Measurements from ENCODE around the gene ATP6V0E2.

The ATP6V0E2 gene

GRCh38 chr7:149837564-149838223 is 36.1 kb upstream of the ATP6V0E2 start:
- in situ Hi-C loops (cut with HindIII; ENCODE audit: low pct_ligation_motif_present, low pct_unique_long_range_greater_than_20kb, low sequenced_read_pairs), result no loop called here
- DNase-seq, result no peak

- DNase-seq, result peak; percentile 99
- in situ Hi-C loops (cut with HindIII; ENCODE audit: low pct_ligation_motif_present, low pct_unique_long_range_greater_than_20kb, low sequenced_read_pairs), result no loop called here
Measured at GRCh38 chr7:149838224-149838991, 35.4 kb upstream of the ATP6V0E2 start, which contains the start of gene ZNF862. TSS of gene ZNF862 (plus strand) at chr7:149838375. CDS start at chr7:149838612, 237 bp downstream.

GRCh38 chr7:149838992-149839408 is 34.8 kb upstream of the ATP6V0E2 start:
- peak; percentile 56 for DNase-seq
- in situ Hi-C loops (cut with HindIII; ENCODE audit: low pct_ligation_motif_present, low pct_unique_long_range_greater_than_20kb, low sequenced_read_pairs), result no loop called here

GRCh38 chr7:149839933-149840332 is 33.8 kb upstream of the ATP6V0E2 start:
- in situ Hi-C loops (cut with HindIII; ENCODE audit: low pct_ligation_motif_present, low pct_unique_long_range_greater_than_20kb, low sequenced_read_pairs), result no loop called here
- no peak for DNase-seq

GRCh38 chr7:149843566-149843965 is 30.2 kb upstream of the ATP6V0E2 start:
- DNase-seq, result no peak
- in situ Hi-C loops (cut with HindIII; ENCODE audit: low pct_ligation_motif_present, low pct_unique_long_range_greater_than_20kb, low sequenced_read_pairs), result no loop called here

- no peak for DNase-seq
- in situ Hi-C loops (cut with HindIII; ENCODE audit: low pct_ligation_motif_present, low pct_unique_long_range_greater_than_20kb, low sequenced_read_pairs), result no loop called here
Measured at GRCh38 chr7:149844445-149844844, 29.3 kb upstream of the ATP6V0E2 start.

- no peak for DNase-seq
- in situ Hi-C loops (cut with HindIII; ENCODE audit: low pct_ligation_motif_present, low pct_unique_long_range_greater_than_20kb, low sequenced_read_pairs), result no loop called here
Measured at GRCh38 chr7:149845257-149845980, 28.4 kb upstream of the ATP6V0E2 start.

GRCh38 chr7:149846021-149846420 is 27.7 kb upstream of the ATP6V0E2 start:
- in situ Hi-C loops (cut with HindIII; ENCODE audit: low pct_ligation_motif_present, low pct_unique_long_range_greater_than_20kb, low sequenced_read_pairs), result no loop called here
- no peak for DNase-seq

GRCh38 chr7:149846436-149847046 is 27.2 kb upstream of the ATP6V0E2 start:
- DNase-seq, result no peak
- in situ Hi-C loops (cut with HindIII; ENCODE audit: low pct_ligation_motif_present, low pct_unique_long_range_greater_than_20kb, low sequenced_read_pairs), result no loop called here

- no peak for DNase-seq
- in situ Hi-C loops (cut with HindIII; ENCODE audit: low pct_ligation_motif_present, low pct_unique_long_range_greater_than_20kb, low sequenced_read_pairs), result no loop called here
Measured at GRCh38 chr7:149849174-149849573, 24.6 kb upstream of the ATP6V0E2 start.

GRCh38 chr7:149850007-149850594 is 23.7 kb upstream of the ATP6V0E2 start:
- no peak for DNase-seq
- in situ Hi-C loops (cut with HindIII; ENCODE audit: low pct_ligation_motif_present, low pct_unique_long_range_greater_than_20kb, low sequenced_read_pairs), result no loop called here

GRCh38 chr7:149850716-149851115 is 23.1 kb upstream of the ATP6V0E2 start:
- DNase-seq, result no peak
- in situ Hi-C loops (cut with HindIII; ENCODE audit: low pct_ligation_motif_present, low pct_unique_long_range_greater_than_20kb, low sequenced_read_pairs), result no loop called here

GRCh38 chr7:149851449-149851848 is 22.3 kb upstream of the ATP6V0E2 start:
- in situ Hi-C loops (cut with HindIII; ENCODE audit: low pct_ligation_motif_present, low pct_unique_long_range_greater_than_20kb, low sequenced_read_pairs), result no loop called here
- DNase-seq, result no peak

GRCh38 chr7:149853157-149853556 is 20.6 kb upstream of the ATP6V0E2 start:
- DNase-seq, result no peak
- in situ Hi-C loops (cut with HindIII; ENCODE audit: low pct_ligation_motif_present, low pct_unique_long_range_greater_than_20kb, low sequenced_read_pairs), result no loop called here

- no peak for DNase-seq
Measured at GRCh38 chr7:149854611-149855360, 19.0 kb upstream of the ATP6V0E2 start.

GRCh38 chr7:149855361-149856305 is 18.1 kb upstream of the ATP6V0E2 start:
- peak; percentile 78 for DNase-seq
- in situ Hi-C loops (cut with HindIII; ENCODE audit: low pct_ligation_motif_present, low pct_unique_long_range_greater_than_20kb, low sequenced_read_pairs), result no loop called here

More at GRCh38 chr7:149854611-149855360, 19.0 kb upstream of the ATP6V0E2 start:
- in situ Hi-C loops (cut with HindIII; ENCODE audit: low pct_ligation_motif_present, low pct_unique_long_range_greater_than_20kb, low sequenced_read_pairs), result no loop called here

GRCh38 chr7:149856583-149856982 is 17.2 kb upstream of the ATP6V0E2 start:
- DNase-seq, result no peak
- in situ Hi-C loops (cut with HindIII; ENCODE audit: low pct_ligation_motif_present, low pct_unique_long_range_greater_than_20kb, low sequenced_read_pairs), result no loop called here
